GM06990 (cell line): Measurements from ENCODE around the gene EML4.

Source experiments
- DNase-seq: peaks from one replicate; pipeline ENCODE4 v3.0.0-alpha.2; 2011; ENCODE audit not compliant: insufficient read length; ENCODE audit errors: extremely low read depth
- H3K27me3 ChIP-seq: replicated peaks from 2 replicates; pipeline ENCODE4 v1.6.0; 2011; ENCODE audit warnings: low read length; ENCODE audit not compliant: control insufficient read depth, insufficient read depth
- H3K36me3 ChIP-seq: 2 replicates; pipeline ENCODE4 v1.5.1; 2011; ENCODE audit warnings: low read length; ENCODE audit not compliant: control insufficient read depth, insufficient read depth
- H3K4me3 ChIP-seq: replicated peaks from 2 replicates; pipeline ENCODE4 v1.5.1; 2011; ENCODE audit warnings: low read depth, mild to moderate bottlenecking, control low read depth, low read length
- TF ChIP-seq, protein P1 (sequence below): IDR thresholded peaks from 2 replicates; pipeline ENCODE4 v1.5.1; 2011; ENCODE audit warnings: low read length, control low read depth, mild to moderate bottlenecking, inconsistent platforms; ENCODE audit not compliant: insufficient read depth, poor library complexity, severe bottlenecking

The EML4 gene

DNA sequence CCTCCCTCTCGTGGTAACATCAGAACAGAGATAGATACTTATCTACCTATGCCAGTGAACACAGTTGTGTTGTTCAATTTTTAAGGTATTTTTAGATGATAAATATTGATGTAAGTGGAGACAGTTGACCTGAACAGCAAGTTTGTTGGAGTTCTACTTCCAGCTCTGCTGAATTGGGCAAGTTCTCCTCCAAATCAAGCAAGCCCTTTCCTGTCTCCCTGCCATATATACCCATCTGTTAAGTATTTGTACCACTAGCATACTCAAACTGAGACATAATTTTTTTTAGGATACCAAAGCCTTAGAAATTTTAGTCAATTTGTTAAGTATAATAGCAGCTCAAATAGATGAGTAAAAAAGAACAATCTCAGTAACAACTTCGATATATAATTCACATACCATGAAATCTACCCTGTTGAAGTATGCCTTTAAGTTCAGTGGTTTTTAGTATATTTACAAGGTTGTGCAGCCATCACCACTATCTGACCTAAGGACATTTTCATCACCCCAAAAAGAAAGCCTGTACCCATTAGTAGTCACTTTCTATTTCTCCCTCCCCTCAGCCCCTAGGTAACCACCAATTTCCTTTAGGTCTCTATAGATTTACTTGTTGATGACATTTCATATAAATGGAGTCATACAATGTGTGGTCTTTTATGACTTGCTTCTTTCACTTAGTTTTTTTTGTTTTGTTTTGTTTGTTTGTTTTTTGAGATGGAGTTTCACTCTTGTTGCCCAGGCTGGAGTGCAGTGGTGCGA, 130.0 kb downstream of the EML4 start:
- no peak for DNase-seq
- Histone ChIP-seq H3K27me3 (no peaks in the 10 kb centered on the region), H3K4me3 (no peak overlapping the region), H3K36me3 (peaks cover 6% of the 10 kb centered on the region)
- TF ChIP-seq, protein P1, sequence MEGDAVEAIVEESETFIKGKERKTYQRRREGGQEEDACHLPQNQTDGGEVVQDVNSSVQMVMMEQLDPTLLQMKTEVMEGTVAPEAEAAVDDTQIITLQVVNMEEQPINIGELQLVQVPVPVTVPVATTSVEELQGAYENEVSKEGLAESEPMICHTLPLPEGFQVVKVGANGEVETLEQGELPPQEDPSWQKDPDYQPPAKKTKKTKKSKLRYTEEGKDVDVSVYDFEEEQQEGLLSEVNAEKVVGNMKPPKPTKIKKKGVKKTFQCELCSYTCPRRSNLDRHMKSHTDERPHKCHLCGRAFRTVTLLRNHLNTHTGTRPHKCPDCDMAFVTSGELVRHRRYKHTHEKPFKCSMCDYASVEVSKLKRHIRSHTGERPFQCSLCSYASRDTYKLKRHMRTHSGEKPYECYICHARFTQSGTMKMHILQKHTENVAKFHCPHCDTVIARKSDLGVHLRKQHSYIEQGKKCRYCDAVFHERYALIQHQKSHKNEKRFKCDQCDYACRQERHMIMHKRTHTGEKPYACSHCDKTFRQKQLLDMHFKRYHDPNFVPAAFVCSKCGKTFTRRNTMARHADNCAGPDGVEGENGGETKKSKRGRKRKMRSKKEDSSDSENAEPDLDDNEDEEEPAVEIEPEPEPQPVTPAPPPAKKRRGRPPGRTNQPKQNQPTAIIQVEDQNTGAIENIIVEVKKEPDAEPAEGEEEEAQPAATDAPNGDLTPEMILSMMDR: no peak

DNA sequence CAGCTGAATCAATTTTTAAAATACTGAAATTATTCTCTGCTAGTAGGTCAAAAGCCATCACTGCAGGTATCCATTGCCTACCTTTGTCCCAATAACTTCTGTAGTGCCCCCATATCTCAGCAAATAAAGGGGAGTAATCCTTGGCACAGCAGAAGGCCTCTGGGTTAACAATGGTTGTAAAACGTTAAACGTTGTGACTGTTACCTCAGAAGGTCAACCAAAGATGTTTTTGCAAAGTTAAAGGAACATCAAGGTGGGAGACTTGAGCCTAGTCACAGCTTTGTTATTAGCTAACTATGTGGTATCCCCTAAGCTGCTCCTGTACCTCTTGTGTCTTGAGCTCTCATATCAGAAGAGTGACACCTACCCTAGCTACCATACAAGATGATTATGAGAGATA, 131.4 kb downstream of the EML4 start:
- no peak for DNase-seq
- Histone ChIP-seq H3K36me3 (peaks cover 6% of the 10 kb centered on the region), H3K27me3 (no peaks in the 10 kb centered on the region), H3K4me3 (no peak overlapping the region)
- TF ChIP-seq, protein P1: no peak

DNA sequence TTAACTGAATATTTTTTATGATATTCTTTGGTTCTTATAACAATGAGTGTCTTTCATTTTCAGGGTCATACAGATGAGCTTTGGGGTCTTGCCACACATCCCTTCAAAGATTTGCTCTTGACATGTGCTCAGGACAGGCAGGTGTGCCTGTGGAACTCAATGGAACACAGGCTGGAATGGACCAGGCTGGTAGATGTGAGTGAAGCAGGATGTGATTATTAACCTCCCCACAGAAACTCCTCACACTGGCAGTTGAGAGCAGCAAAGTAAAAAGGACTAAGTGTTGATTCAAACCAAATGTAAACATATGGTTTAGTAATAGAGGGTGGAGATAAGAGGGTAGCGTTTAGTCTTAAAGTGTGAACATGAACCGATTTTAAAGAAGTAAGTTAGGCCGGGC, 134.1 kb downstream of the EML4 start:
- H3K36me3 ChIP-seq: peaks cover 4% of the 10 kb centered on the region
- TF ChIP-seq, protein P1: no peak
- no peak for DNase-seq
- H3K27me3 ChIP-seq: no peaks in the 10 kb centered on the region
- H3K4me3 ChIP-seq: no peak overlapping the region

DNA sequence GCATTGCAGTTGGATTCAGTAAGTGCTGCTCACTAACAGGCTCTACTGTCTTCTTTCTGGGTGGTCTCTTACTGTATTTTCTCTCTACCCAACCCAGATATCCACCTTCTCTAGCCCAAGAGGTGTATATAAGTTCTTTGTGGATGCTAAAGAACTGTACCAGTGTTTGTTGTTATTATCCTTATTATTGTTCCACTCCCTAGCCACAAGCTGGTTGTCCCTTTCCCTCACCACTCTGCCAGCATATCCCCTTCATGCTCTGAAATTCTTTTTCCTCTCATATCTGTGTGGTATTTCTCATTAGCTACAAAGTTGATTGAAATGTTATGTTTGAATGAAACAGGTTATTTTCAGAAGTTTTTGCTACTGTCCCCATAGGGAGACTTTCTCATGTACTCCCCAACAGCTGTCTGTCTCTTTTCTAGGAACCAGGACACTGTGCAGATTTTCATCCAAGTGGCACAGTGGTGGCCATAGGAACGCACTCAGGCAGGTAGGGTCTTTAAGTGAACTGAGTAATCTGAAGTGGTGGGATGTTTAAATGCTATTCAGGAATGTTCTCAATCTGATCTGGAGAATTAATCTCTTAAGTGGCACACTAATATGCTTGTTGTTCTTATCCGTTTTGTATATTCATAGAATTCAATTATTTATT, 135.0 kb downstream of the EML4 start:
- TF ChIP-seq, protein P1: no peak
- H3K36me3 ChIP-seq: peaks cover 4% of the 10 kb centered on the region
- no peaks in the 10 kb centered on the region for H3K27me3 ChIP-seq
- DNase-seq: no peak
- H3K4me3 ChIP-seq: no peak overlapping the region

DNA sequence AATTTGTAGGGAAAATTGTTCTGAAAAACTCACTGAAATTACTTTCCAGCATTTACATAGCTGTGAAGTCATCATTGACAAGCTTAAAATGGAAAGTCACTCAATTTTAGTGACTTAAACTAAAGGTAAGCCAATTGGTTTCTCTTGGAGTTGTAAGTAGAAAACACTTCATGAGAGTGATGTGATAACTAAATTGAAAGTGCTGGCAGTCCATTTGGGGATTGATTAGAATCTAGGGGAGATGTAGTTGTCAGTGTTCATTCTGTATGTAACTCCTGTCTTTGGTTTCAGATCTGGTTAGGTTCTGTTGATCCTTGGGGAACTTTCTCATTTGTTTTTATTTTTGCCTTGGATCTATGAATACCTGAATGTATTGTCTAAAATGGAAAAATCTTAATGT, 138.0 kb downstream of the EML4 start:
- Histone ChIP-seq H3K4me3 (no peak overlapping the region), H3K27me3 (no peaks in the 10 kb centered on the region), H3K36me3 (peaks cover 2% of the 10 kb centered on the region)
- TF ChIP-seq, protein P1: no peak
- DNase-seq: no peak
